T-cell (primary cell): ENCODE data around the gene TMEM255B. TPM values are rescaled to one million over a fixed set of nuclear protein-coding genes. Genes with fewer than 3 reads are reported as not detected.

Source experiments
- ATAC-seq, 4 experiments: fragments of 200-7000 bp in 3 of 4; fragments of 150-1000 bp in 1 of 4; cut with Tn5 transposase; replicated peaks in 1 of 4; 1 replicate in 3 of 4; 2 replicates in 1 of 4; pipeline ENCODE4 v1.10.0; 2021; ENCODE audit warnings: moderate library complexity in 3 of 4, mild to moderate bottlenecking in 2 of 4, moderate number of reproducible peaks in 1 of 4
- CTCF ChIA-PET, 2 donors: fragments of 300-600 bp; sonication (Branson Sonifier 250); formaldehyde crosslinking; loops; one replicate each; lab custom pipeline; 2022; ENCODE audit warnings: antibody characterized with exemption in 2 of 2; lab: Charles Lee
- POLR2A ChIA-PET, 2 donors: fragments of 300-600 bp; sonication (Branson Sonifier 250); formaldehyde crosslinking; loops; one replicate each; lab custom pipeline; 2022; ENCODE audit warnings: antibody characterized with exemption in 2 of 2; lab: Charles Lee
- DNase-seq, 35 experiments: peaks; one replicate each; pipeline versions ENCODE4 v3.0.0 to v3.0.0-alpha.2; 2013 to 2023
- H3K27ac ChIP-seq: one replicate; pipeline ENCODE4 v1.5.1; 2013; ENCODE audit warnings: low read length
- H3K27me3 ChIP-seq, 2 experiments: replicated peaks in 1 of 2; 1 replicate in 1 of 2; 2 replicates in 1 of 2; pipeline versions ENCODE4 v1.6.1 to v1.7.0; 2013; ENCODE audit warnings: low read length in 1 of 2, mixed read lengths in 1 of 2; ENCODE audit not compliant: control insufficient read depth in 2 of 2, insufficient read depth in 2 of 2; ENCODE audit errors: extremely low read depth in 1 of 2
- H3K36me3 ChIP-seq, 2 donors: 1 replicate in 1 of 2; 2 replicates in 1 of 2; pipeline versions ENCODE4 v1.6.1 to v1.7.0; 2013; ENCODE audit warnings: low read length in 1 of 2; ENCODE audit not compliant: control insufficient read depth in 2 of 2, insufficient read depth in 1 of 2; ENCODE audit errors: extremely low read depth in 1 of 2
- H3K4me1 ChIP-seq, 2 experiments: 1 replicate in 1 of 2; 2 replicates in 1 of 2; pipeline versions ENCODE4 v1.6.1 to v1.7.0; 2013; ENCODE audit warnings: low read length in 2 of 2, mixed read lengths in 1 of 2; ENCODE audit not compliant: insufficient read depth in 2 of 2, control insufficient read depth in 1 of 2; ENCODE audit errors: extremely low read depth in 1 of 2
- H3K4me3 ChIP-seq, 2 donors: 1 replicate in 1 of 2; 2 replicates in 1 of 2; pipeline versions ENCODE4 v1.5.1 to v1.7.0; 2013; ENCODE audit warnings: mild to moderate bottlenecking in 2 of 2, low read length in 1 of 2, moderate library complexity in 1 of 2; ENCODE audit not compliant: control insufficient read depth in 1 of 2; ENCODE audit errors: extremely low read depth in 1 of 2
- H3K9me3 ChIP-seq: 2 replicates; pipeline ENCODE4 v1.7.0; 2013
- H3K27ac Mint-ChIP-seq, 2 donors: one replicate each; pipeline ENCODE4 v1.8.0; 2020 to 2021; ENCODE audit warnings: mild to moderate bottlenecking in 2 of 2, mixed read lengths in 2 of 2
- H3K27me3 Mint-ChIP-seq, 2 donors: one replicate each; pipeline ENCODE4 v1.8.0; 2021 to 2022; ENCODE audit warnings: mixed read lengths in 2 of 2
- H3K36me3 Mint-ChIP-seq: one replicate; pipeline ENCODE4 v1.8.0; 2021; ENCODE audit warnings: mixed read lengths
- H3K4me1 Mint-ChIP-seq, 3 donors: one replicate each; pipeline ENCODE4 v1.8.0; 2020 to 2022; ENCODE audit warnings: mixed read lengths in 3 of 3, mild to moderate bottlenecking in 1 of 3
- H3K4me3 Mint-ChIP-seq, 3 donors: one replicate each; pipeline ENCODE4 v1.8.0; 2020 to 2022; ENCODE audit warnings: mild to moderate bottlenecking in 3 of 3, mixed read lengths in 3 of 3, moderate library complexity in 3 of 3
- H3K9me3 Mint-ChIP-seq, 3 donors: one replicate each; pipeline ENCODE4 v1.8.0; 2020 to 2022; ENCODE audit warnings: mixed read lengths in 3 of 3
- WGBS: methylation state at CpG from one replicate; pipeline ENCODE4 v1.1.5; 2013; ENCODE audit warnings: missing lambda C conversion rate; ENCODE audit not compliant: insufficient coverage; 5-methylcytosine and 5-hydroxymethylcytosine counted together
- total RNA-seq, 35 experiments: library from RNA in 6 of 35; stranded (reverse) in 6 of 35; fragments of 120-200 nt in 1 of 35; gene quantifications; one replicate each; pipeline versions ENCODE4 v1.2.1 to v1.2.4 and lab custom pipeline; 2013 to 2026

Gene TMEM255B
- total RNA-seq, 5 donors from 2014 or later (not counting 1 experiment from before 2014, with no cell fraction given) = 0.76 to 1.2 (median 0.89) TPM

DNA sequence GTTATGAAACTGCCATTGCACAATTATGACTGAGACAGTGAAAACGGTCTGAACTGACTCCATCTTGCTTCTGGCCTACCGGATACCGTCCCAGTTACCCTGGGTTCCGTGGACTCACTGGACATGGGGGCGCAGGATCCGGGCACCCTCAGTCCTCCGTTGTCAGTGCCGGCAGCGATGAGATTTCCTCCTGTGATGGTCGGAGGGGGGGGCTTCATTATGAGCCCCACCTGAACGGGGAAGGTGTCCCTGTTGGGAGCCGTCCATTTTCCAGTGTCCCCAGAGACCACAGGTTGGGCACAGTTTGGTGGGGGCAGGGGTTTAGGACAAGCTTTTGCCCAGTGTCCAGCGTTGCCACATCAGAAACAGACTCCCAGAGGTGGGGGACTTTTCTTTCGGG lies 23.4 kb downstream of the TMEM255B start:
- Mint-ChIP-seq H3K36me3 (no peaks in the 10 kb centered on the region), H3K9me3 (no peaks in the 10 kb centered on the region), H3K4me1 (peaks cover 0 to 2% (median 0%) of the 10 kb centered on the region in 3 donors), H3K27ac (no peak overlapping the region), H3K27me3 (peaks cover 23 to 29% of the 10 kb centered on the region in 2 donors), H3K4me3 (no peak overlapping the region)
- 68% methylated on average over 4 of the region's 14 CpGs for WGBS
- CTCF ChIA-PET = interaction anchor here in 1 of 2 donors (0.6 kb wide), 1 partner anchor 136 kb away, joined by 3 read pairs; no protein-coding TSS in a partner anchor
- Histone ChIP-seq H3K4me3 (no peak overlapping the region), H3K27ac (no peak overlapping the region), H3K27me3 (peaks cover 0 to 25% of the 10 kb centered on the region in 2 experiments), H3K4me1 (no peaks in the 10 kb centered on the region), H3K36me3 (no peaks in the 10 kb centered on the region), H3K9me3 (no peaks in the 10 kb centered on the region)
- POLR2A ChIA-PET = no interaction called here
- ATAC-seq = no peak
- no peak for DNase-seq

DNA sequence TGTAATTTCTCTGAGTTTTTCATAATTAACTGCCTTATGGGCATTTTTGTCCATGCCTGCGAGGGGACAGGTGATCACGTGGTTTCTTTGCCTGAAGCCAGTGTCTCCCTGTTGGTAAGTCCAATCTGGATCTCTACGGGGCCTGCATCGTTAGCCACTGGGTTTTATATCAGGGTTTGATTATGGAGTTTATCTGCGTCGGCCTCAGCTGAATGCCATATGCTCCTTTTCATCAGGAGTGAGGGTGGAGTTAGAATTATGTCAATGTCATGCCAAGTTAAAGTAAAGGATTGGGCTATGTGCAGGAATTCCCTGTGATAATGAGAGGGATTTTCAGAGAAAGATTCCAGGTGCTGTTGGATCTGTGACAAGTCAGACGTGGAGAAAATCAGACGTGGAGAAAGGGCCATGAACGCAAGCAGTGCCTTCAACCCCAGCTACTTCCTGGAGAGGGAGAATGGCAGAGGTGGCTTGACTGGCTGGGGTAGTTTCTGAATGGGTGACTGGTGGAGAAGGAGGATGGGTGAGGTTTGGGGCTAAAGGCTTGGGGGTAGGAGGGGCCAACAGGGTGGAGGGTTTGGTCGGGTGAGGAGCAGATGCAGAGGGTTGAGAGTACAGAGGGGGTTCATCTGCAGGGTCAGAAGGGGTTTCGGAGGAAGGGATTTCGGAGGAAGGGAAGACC lies 24.3 kb downstream of the TMEM255B start:
- Histone ChIP-seq H3K27me3 (peaks cover 0 to 21% of the 10 kb centered on the region in 2 experiments), H3K4me1 (no peaks in the 10 kb centered on the region), H3K9me3 (no peaks in the 10 kb centered on the region), H3K27ac (no peak overlapping the region), H3K4me3 (no peak overlapping the region), H3K36me3 (no peaks in the 10 kb centered on the region)
- ATAC-seq (no peak), DNase-seq (no peak)
- no peak overlapping the region for H3K4me3 Mint-ChIP-seq
- POLR2A ChIA-PET = no interaction called here
- no peaks in the 10 kb centered on the region for H3K9me3 Mint-ChIP-seq
- H3K36me3 Mint-ChIP-seq = no peaks in the 10 kb centered on the region
- WGBS = 82% methylated on average over 12 of the region's 12 CpGs
- H3K27ac Mint-ChIP-seq = no peak overlapping the region
- CTCF ChIA-PET = no interaction called here
- H3K27me3 Mint-ChIP-seq = peaks cover 22 to 23% of the 10 kb centered on the region in 2 donors
- H3K4me1 Mint-ChIP-seq = peaks cover 0 to 2% (median 0%) of the 10 kb centered on the region in 3 donors

DNA sequence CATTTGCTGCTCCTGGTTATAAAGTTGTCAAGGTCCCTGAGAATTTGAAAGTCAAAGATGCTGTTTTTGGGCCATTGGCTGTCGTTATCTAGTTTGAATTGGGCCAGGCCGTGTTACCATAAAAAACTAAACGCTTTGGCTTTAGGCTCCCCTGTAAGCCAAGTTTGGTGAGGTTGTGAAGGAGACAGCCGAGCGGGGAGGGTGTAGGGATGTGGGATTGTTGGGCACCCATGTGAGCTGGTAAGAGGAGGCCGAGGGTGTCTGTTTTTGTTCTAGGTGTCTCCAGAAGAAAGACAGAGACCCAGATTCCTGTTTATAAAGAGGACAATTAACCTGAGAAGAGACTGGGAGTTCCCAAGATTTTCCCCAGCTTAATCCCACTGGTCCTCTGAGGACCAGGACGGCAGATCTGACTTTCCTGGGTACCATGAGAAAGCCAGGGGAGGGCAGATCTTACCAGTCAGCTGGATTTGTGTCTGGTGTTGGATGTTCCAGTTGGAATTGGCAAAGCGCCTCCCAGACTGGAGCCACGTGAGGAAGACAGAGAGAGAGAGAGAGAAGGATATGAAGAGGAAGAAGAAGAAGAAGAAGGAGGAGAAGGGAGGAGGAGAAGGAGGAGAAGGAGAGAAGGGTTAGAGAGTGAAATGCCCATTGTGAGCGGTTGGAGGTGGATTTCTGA lies 25.1 kb downstream of the TMEM255B start:
- no peaks in the 10 kb centered on the region for H3K9me3 Mint-ChIP-seq
- CTCF ChIA-PET = no interaction called here
- H3K36me3 Mint-ChIP-seq = no peaks in the 10 kb centered on the region
- ATAC-seq (no peak), DNase-seq (no peak)
- WGBS = 73% methylated on average over 8 of the region's 10 CpGs
- POLR2A ChIA-PET = interaction anchor here in 1 of 2 donors (0.7 kb wide), 1 partner anchor 98 kb away, joined by 10 read pairs; no protein-coding TSS in a partner anchor
- Histone ChIP-seq H3K36me3 (no peaks in the 10 kb centered on the region), H3K27me3 (peaks cover 0 to 21% of the 10 kb centered on the region in 2 experiments), H3K4me1 (no peaks in the 10 kb centered on the region), H3K4me3 (no peak overlapping the region), H3K27ac (no peak overlapping the region), H3K9me3 (no peaks in the 10 kb centered on the region)
- peaks cover 0 to 2% (median 0%) of the 10 kb centered on the region in 3 donors for H3K4me1 Mint-ChIP-seq
- peaks cover 18 to 20% of the 10 kb centered on the region in 2 donors for H3K27me3 Mint-ChIP-seq
- no peak overlapping the region for H3K4me3 Mint-ChIP-seq
- no peak overlapping the region for H3K27ac Mint-ChIP-seq

DNA sequence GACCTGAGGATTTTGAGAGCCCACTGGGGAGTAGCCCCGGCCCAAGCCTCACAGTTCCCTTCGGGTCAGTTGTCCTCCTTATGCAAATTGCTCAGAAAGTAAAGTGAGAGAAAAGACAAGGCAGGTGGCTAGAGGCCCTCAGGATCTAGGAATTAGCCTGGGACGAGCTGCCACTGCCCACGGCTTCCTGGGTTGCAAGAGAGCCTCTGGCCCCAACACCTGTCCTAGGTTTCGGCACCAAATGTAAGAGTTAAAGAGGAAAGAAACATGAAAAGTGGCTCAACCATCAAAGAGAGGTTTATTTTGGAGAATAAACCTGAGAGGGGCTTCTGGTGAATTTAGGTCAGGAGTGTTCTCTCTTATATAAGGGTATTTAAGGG lies 25.6 kb downstream of the TMEM255B start:
- ChIA-PET POLR2A (interaction anchor here in 1 of 2 donors (0.7 kb wide), 1 partner anchor 97 kb away, joined by 10 read pairs; no protein-coding TSS in a partner anchor), CTCF (no interaction called here)
- Mint-ChIP-seq H3K27me3 (peaks cover 15 to 18% of the 10 kb centered on the region in 2 donors), H3K4me3 (no peak overlapping the region), H3K9me3 (no peaks in the 10 kb centered on the region), H3K4me1 (peaks cover 0 to 2% (median 0%) of the 10 kb centered on the region in 3 donors), H3K36me3 (no peaks in the 10 kb centered on the region), H3K27ac (peak overlapping the region in 1 of 2 donors; percentile 2)
- ATAC-seq = no peak
- Histone ChIP-seq H3K4me3 (no peak overlapping the region), H3K27ac (no peak overlapping the region), H3K4me1 (no peaks in the 10 kb centered on the region), H3K36me3 (no peaks in the 10 kb centered on the region), H3K27me3 (peaks cover 0 to 22% of the 10 kb centered on the region in 2 experiments), H3K9me3 (no peaks in the 10 kb centered on the region)
- WGBS = no CpG with 5 or more reads among the region's 5 CpGs
- DNase-seq = no peak

DNA sequence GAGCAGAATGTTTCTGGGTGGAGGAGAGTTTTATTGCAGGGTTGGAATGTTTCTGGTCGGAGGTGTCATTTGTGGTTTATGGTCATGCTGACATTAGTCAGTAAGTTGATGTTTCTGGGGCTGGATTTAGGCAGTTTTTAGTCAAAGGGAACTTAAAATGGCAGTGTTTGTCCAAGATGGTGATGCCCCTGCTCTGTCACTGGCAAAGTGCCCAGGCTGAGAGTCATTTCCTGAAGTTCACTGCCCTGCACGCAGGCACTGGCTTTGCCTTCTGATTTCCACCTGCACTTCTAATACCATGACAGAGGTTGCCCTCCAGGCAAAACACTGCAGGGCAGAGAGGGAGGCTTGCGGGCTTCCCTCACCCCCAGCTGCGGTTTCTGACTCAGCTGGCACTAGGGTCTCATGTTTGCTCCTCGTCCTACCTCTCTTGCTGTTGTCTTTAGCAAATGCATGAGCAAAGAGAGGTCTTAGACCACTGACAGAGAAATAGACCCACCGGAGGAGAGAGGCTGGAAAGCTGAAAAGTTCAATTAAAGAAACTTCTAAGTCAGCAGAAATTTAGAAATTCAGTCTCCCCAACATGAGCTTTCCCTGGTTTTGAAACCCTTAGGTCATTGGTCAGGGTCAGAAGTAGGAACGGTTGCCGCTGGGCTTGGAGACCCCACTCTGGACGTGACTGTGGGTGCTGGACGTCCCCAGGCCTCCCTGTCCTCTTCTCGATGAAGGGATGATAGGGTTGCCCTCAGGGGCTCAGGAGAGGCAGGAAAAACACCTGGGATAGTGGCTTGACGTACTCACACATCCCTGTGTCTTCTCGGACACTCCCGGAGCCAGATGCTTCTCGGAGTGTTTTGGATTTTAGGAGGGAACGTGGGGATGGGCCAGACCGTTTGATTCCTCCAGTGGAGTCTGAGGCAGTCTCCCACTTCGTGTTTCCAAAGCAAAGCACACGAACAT lies 26.3 kb downstream of the TMEM255B start:
- H3K27me3 Mint-ChIP-seq = peaks cover 15 to 18% of the 10 kb centered on the region in 2 donors
- CTCF ChIA-PET = no interaction called here
- DNase-seq (no peak), ATAC-seq (no peak)
- no peaks in the 10 kb centered on the region for H3K4me1 ChIP-seq
- no peaks in the 10 kb centered on the region for H3K36me3 ChIP-seq
- H3K27ac ChIP-seq = no peak overlapping the region
- no peak overlapping the region for H3K4me3 Mint-ChIP-seq
- POLR2A ChIA-PET = no interaction called here
- H3K27ac Mint-ChIP-seq = peak overlapping the region in 1 of 2 donors; percentile 2
- 70% methylated on average over 17 of the region's 19 CpGs for WGBS
- no peak overlapping the region for H3K4me3 ChIP-seq
- H3K4me1 Mint-ChIP-seq = peaks cover 0 to 2% (median 0%) of the 10 kb centered on the region in 3 donors
- no peaks in the 10 kb centered on the region for H3K9me3 Mint-ChIP-seq
- H3K36me3 Mint-ChIP-seq = no peaks in the 10 kb centered on the region
- H3K9me3 ChIP-seq = no peaks in the 10 kb centered on the region
- peaks cover 0 to 22% of the 10 kb centered on the region in 2 experiments for H3K27me3 ChIP-seq
